ENCODE data around the gene KNTC1.
A peak's percentile ranks its signal among the peaks of the same experiment; 100 is the strongest.
"Not testable (repeated sequence)": the region's sequence is repeated elsewhere in the genome, so short reads cannot be mapped to it uniquely, and the experiment has no call there.

Gene KNTC1

DNA sequence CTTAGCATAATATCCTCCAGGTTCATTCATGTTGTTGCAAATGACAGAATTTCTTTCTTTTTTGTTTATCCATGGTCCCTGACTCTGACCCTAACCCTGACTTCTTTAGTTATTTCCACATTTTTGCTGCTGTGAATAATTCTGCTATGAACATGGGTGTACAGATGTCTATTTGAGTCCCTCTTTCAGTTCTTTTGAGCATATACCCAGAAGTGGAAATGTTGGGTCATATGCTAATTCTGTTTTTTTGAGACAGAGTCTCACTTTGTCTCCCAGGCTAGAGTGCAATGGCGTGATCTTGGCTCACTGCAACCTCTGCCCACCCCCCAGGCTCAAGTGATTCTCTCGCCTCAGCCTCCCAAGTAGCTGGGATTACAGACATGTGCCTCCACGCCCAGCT is 33.1 kb downstream of the KNTC1 start:
- no peak for DNase-seq (ENCODE audit: low spot score)
- no peak for FAIRE-seq

DNA sequence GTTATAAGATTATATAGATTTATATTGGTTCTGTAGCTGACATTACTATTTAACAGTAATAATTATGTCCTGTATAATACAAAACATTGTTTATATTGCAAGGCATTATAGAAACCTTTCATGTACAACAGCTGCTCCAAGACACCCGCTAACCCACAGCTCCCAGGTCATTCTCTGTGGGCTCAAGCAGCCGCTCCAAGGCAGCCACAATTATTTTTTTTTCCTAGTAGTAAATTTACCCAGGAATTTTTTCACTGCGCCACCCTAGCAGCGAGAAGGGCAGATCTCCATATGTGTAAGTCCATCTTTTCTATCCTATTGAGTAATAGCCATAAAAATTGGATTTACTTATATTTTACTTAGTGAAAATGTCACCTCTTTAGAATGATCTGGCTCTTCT is 36.3 kb downstream of the KNTC1 start:
- DNase-seq (ENCODE audit: low spot score), result no peak
- no peak for FAIRE-seq

DNA sequence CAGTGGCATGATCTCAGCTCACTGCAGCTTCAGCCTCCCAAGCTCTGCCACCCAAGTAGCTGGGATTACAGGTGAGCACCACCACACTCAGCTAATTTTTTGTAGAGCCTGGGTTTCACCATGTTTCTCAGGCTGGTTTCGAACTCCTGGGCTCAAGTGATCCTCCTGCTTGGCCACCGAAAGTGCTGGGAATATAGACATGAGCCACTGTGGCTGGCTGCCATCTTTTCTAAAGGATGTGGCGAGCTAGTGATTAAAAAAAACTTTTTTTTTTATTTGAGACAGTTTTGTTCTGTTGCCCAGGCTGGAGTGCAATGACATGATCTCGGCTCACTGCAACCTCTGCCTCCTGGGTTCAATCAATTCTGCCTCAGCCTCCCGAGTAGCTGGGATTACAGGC is 39.8 kb downstream of the KNTC1 start:
- FAIRE-seq; DNase-seq (ENCODE audit: low spot score): not testable (repeated sequence)

DNA sequence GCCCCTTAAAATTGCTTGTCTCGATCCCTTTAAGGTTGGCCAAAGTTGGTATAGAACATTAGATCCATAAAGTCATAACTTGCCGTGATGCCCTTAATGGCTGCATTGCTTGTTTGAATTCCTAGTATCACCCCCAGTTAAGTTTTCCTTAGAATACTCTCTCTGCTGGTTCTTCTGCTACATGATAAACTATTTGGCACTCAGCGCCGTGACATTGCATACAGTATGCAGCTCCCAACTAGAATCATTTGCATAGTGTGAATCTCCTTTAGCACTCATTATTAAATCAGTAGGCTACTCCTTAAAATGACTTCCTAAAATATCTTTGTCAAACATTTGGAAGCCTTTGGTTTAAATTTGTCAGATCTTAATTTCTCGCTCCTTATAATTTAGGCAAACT is 42.2 kb downstream of the KNTC1 start:
- no peak for FAIRE-seq
- no peak for DNase-seq (ENCODE audit: low spot score)

DNA sequence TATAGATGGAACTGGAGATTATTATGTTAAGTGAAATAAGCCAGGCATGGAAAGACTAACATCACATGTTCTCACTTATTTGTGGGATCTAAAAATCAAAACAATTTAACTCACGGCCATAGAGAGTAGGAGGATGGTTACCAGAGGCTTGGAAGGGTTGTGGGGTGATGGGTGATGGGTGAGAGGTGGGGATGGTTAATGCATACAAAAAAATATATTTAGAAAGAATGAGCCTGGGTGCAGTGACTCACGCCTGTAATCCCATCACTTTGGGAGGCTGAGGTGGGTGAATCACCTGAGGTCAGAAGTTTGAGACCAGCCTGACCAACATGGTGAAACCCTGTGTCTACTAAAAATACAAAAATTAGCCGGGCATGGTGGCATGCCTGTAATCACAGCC is 43.0 kb downstream of the KNTC1 start:
- DNase-seq (ENCODE audit: low spot score); FAIRE-seq: not testable (repeated sequence)

DNA sequence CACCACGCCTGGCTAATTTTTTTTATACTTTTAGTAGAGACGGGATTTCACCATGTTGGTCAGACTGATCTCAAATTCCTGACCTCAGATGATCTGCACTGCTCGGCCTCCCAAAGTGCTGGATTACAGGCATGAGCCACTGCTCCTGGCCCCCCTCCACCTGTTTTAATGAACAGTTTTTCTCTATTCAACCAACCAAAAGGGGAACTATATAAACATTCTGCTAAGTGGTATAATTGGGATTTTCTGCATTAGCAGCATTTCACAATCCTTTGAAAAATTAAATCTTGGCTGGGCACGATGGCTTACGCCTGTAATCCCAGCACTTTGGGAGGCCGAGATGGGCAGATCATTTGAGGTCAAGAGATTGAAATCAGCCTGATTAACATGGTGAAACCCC is 44.8 kb downstream of the KNTC1 start:
- FAIRE-seq, result no peak

DNA sequence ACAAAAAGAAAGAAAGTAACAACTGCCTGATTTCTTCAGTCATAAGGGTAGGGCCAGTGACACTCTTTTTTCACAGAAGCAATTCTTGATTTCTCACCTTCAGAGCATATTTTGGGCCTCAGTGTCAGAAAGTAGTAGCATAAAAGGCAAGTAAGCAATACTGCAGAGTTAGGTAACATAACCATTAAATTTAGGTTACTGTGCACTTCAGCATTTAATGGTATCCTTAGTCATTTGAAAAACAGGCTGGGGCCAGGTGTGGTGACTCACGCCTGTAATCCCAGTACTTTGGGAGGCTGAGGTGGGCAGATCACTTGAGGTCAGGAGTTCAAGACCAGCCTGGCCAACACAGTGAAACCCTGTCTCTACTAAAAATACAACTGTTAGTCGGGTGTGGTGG is 56.2 kb downstream of the KNTC1 start:
- not testable (repeated sequence) for FAIRE-seq; DNase-seq (ENCODE audit: low spot score)

More for the DNA sequence above, 44.8 kb downstream of the KNTC1 start:
- no peak for DNase-seq (ENCODE audit: low spot score)

DNA sequence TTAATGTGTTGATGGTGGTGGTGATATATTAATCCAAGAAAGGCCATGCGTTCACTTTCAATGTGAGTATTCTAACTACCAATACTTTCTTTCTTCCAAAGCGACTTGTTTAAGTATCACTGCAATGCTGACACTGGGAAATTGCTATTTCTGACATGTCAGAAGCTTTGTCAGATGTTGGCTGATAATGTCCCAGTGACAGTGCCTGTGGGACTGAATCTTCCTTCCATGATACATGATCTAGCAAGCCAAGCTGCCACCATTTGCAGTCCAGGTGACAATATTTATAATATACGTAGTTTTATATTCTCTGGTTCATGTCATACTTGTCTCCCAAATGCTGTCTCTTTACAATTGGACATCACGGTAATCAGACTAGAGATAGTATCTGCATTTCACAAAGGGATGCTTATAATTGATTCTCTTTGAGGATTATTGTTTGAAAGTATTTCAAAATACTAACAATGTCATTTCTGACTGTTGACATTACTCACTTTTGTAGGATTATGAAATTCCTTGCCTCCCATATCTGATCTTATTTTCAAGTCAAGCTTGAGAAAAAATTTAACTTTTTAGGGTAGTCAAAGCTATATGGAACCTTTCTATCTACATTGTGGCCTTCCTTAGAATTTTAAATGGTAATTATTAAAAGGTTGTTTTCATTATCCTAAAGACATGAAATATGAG is 57.3 kb downstream of the KNTC1 start:
- FAIRE-seq (no peak), DNase-seq (ENCODE audit: low spot score) (no peak)

DNA sequence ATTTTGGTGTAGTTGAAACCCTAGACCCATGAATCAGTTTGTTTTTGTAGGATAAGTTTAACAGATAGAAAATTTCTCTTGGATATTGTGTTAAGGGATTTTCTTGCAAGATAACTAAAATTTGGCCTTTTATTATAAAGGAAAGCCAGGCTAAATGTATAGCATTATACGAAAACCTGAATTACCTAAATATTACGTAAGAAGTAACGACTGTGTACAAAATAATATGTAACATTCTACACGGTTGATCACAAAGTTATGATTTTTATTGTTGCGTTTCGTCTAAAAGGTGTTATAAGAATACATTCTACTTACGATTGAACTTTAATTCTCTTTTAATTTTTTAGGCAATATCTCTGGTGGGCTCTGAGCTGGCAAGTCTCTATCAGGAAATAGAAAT is 63.9 kb downstream of the KNTC1 start:
- DNase-seq (ENCODE audit: low spot score) (no peak), FAIRE-seq (no peak)

DNA sequence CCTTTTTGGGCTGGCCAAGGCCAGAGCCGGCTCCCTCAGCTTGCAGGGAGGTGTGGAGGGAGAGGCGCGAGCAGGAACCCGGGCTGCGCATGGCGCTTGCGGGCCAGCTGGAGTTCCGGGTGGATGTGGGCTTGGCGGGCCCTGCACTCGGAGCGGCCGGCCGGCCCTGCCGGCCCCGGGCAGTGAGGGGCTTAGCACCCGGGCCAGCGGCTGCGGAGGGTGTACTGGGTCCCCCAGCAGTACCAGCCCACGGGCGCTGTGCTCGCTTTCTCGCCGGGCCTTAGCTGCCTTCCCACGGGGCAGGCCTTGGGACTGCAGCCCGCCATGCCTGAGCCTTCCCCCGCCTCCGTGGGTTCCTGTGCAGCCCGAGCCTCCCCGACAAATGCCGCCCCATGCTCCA is 64.9 kb downstream of the KNTC1 start:
- not testable (repeated sequence) for FAIRE-seq; DNase-seq (ENCODE audit: low spot score)

DNA sequence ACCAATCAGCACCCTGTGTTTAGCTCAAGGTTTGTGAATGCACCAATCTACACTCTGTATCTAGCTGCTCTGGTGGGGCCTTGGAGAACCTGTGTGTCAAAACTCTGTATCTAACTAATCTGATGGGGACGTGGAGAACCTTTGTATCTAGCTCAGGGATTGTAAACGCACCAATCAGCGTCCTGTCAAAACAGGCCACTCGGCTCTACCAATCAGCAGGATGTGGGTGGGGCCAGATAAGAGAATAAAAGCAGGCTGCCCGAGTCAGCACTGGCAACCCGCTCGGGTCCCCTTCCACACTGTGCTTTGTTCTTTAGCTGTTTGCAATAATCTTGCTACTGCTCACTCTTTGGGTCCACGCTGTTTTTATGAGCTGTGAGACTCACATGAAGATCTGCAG is 65.5 kb downstream of the KNTC1 start:
- not testable (repeated sequence) for DNase-seq (ENCODE audit: low spot score); FAIRE-seq

DNA sequence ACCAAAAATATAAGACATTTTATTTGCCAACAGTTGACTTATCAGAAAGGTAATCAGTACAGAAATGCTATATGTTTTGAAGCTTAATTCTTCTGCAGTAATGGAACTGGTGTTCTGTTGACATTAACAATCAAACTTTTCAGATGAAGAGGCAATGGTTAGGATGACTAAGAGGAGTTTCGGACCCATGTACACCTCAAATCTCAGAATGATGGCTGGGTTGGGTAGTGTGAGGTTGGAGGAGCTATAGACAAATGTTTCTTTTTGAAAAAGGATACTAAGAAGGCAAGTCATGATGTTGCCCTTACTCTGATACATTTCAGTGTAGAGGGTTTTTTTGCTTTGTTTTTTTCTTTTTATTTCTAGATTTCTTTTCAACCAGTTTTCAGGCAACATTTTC is 66.9 kb downstream of the KNTC1 start:
- no peak for FAIRE-seq
- no peak for DNase-seq (ENCODE audit: low spot score)

DNA sequence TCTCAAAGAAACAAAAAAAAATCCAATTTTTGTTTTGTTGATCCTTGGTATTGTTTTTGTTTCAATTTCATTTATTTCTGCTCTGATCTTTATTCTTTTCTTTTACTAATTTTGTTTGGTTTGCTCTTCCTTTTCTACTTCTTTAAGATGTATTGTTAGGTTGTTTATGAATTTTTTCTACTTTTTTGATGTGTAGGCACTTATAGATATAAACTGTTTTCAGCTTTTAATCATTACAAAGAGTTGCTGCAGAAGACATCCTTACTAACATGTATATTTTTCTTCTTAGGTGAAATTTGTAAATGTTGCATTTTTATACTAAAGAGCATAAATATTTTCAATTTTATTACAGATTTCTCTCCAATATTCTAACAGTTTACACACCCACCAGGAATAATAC is 69.8 kb downstream of the KNTC1 start:
- FAIRE-seq, result no peak

DNA sequence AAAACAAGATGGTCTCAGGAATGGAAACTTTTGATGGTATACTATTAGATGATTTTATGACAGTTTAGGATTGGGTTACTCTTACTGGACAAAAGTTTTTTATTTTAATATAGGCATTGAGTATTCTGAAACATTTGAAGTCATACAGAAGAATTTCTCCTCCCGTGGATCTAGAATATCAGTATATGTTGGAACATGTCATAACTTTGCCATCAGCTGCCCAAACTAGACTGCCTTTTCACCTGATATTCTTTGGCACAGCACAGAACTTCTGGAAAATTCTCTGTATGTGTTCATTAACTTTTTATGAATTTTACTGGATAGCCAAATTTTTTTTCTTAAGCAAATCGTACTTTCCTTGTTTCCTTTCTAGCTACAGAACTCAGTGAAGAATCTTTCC is 75.4 kb downstream of the KNTC1 start:
- FAIRE-seq, result no peak
- DNase-seq (ENCODE audit: low spot score), result no peak

More for the DNA sequence above, 69.8 kb downstream of the KNTC1 start:
- no peak for DNase-seq (ENCODE audit: low spot score)

DNA sequence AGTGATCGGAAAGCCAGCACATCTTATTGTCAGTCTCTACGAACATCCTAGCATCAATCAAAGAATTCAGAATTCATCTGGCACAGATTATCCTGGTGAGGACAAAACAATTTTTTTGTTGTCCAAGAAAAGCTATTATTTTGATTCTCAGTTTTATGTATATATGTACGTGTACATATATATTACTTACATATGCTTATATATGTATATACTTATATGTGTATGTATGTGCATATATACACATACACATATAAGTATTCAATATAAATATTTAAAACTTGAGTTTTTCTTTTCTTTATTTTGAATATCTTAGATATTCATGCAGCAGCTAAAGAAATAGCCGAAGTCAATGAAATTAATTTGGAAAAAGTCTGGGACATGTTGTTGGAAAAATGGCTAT is 77.9 kb downstream of the KNTC1 start:
- DNase-seq (ENCODE audit: low spot score) (no peak), FAIRE-seq (no peak)

DNA sequence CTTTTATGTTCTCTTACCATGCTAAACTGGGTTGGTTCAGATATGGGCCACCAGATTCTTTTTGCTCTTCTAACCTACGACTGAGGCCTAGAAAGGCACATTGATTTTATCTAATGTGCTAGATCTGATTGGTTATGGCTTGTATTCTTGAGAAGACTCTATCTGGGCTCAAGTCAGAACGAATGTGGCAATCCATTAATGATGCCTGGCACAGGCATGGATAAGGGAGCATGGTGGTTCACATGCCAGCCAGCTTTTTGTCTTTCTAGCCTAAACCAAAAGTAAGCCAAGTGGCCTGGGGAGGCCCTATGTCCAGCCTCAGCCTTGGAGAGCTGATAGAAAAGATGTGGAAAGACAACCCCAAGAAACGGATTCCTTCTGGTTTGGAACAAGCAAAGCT is 82.7 kb downstream of the KNTC1 start:
- no peak for FAIRE-seq
- DNase-seq (ENCODE audit: low spot score), result no peak

DNA sequence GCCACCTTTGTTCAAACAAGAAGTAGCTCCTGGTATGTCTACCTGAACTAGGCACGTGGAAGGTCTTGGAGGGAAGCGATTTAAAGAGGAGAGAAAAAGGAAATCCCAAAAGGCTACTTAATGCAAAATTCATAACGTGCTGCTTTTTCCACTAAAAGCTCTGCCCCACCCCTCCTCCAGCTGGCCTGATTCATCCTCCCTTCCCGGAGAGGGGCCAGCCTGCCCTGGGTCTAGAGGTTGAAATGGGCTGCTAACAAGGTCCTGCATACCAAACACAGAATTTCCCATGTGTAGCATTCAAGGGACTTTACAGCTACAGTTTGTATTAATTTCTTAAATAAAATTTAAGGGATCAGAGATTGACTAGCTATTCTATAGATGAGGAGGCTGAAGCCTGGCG is 83.2 kb downstream of the KNTC1 start:
- FAIRE-seq, result no peak
- DNase-seq (ENCODE audit: low spot score), result no peak

DNA sequence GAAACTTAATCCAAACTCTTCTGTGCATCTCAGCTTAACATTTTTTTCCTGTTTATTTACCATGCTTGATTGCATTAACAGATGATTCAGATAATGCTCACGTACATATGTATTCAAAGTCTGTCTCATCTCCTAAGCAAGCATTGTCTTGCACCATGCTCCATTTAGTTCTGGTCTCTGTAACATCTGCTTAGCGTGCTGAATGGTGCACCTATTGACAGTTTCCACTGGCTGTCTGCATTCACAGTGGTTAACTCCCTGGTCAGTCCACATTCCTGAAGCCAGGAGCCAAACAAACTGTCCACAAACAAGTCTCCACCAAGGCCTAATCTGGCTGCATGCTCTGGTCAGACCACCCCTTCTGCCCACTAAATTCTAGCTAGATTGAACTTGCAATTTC is 83.9 kb downstream of the KNTC1 start:
- no peak for DNase-seq (ENCODE audit: low spot score)
- no peak for FAIRE-seq

DNA sequence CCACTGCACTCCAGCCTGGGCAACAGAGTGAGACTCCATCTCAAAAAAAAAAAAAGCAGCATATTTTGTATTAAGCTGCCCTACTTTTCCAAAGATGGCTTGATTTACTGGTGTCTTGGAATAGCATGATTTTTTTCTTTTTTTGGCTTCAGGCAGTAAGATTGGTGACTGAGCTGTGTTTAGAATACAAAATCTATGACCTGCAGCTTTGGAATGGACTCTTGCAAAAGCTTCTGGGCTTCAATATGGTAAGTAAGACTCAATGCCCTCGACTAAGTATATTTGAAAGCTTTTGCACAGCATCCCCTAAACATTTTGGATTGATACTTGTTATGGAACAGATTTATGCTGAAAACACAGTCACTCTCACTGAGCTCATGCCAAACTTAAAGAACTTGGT is 87.8 kb downstream of the KNTC1 start:
- FAIRE-seq (no peak), DNase-seq (ENCODE audit: low spot score) (no peak)

DNA sequence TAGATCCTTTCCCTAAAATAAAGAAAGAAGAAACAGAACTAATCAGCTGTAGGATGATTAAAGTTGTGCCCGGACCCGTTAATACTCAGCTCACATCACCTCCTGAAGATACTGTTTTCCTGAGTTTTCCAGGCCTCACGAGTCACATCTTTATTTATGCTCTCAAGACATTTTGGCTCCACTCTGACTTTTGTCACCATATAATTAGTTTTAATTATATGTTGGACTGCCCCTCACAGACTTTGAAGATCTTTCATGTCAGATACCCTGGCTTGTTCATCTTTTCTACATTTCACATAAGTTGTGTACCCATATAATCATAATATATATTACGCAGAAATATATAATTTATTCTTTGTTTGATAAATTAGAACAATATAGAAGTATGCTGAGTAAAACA is 88.7 kb downstream of the KNTC1 start:
- DNase-seq (ENCODE audit: low spot score) (no peak), FAIRE-seq (no peak)

DNA sequence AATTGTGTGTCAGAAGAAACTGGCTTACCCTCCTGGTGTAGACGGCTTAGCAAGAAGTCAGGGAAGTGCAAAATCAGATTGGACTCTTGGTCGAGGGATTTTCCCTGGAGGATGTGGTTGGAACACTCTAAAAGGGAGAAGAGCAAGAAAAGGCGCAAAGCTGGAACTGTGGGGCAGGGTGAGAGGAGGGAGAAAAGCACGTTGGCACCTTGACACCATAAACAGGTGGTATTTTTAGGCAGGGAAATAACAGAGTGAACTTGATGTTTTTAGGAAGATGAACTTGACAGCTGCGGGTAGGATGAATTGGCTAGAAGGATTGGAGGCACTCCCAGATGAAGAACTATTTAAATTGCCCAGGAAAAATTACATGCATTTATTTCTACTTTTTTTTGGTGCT is 108.4 kb downstream of the KNTC1 start:
- DNase-seq (ENCODE audit: low spot score) (no peak), FAIRE-seq (no peak)

DNA sequence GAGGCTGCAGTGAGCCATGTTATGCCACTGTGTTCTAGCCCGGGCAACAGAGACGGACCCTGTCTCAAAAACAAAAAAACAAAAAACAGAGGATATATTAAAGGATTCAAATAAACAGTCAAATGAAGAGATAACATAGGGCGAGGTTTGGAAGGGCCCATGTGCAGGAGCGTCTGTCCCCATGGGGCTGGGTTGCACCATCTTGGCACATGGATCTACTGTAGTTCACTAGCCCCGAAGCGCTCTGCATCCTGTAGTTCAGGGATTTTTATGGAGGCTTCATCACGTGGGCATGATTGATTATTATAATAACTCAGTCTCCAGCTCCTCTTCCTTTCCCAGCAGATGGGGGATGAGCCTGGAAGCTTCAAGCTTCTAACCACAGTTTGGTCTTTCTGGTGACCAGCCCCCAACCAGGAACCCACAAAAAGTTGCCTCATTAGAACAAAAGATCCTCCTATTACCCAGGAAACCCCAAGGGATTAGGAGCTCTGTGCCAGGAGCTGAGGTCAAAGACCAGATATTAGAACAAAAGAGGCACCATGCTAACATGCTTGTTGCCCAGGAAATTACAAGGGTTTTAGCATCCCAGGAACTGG is 116.3 kb downstream of the KNTC1 start:
- DNase-seq (ENCODE audit: low spot score) (no peak), FAIRE-seq (no peak)

DNA sequence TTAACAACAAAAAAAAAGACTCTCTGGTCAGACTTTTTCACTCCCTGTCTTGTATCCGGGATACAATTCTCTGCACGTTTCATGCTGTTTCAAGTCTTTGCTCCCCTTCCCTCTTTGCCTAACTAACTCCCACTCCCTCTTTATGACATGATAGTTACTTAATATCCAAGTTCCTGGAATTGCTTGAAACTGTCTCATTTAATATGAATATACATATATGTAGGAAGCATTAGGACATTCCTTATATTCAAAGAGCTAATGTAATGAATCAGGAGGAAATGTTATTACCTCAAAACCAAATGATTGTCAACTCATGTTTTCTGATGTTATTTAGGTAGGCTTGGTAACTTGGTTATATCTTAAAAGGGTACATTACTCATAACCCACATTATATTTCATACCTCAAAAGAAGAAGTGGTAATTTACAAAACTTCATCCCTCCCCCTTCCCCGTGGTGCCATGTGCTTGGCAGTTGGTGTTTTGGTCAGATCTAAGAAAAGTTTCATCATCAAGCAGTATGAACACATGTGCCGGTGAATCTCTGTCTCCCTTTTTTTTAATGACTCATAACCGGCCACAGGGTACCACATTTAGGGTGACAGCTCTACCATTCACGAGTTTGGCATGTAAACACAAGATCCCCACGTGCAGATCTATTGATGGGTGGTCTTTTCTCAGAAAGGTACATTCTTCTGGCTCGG is 119.6 kb downstream of the KNTC1 start:
- FAIRE-seq (no peak), DNase-seq (ENCODE audit: low spot score) (peak; percentile 37)
